ENCODE measurements around the gene CUTA.
A peak's percentile ranks its signal among the peaks of the same experiment; 100 is the strongest.

Gene CUTA, protein sequence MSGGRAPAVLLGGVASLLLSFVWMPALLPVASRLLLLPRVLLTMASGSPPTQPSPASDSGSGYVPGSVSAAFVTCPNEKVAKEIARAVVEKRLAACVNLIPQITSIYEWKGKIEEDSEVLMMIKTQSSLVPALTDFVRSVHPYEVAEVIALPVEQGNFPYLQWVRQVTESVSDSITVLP

GRCh38 chr6:33417903-33418689, at the start of gene CUTA:
Gene CUTA (minus strand): TSS chr6:33418107. CDS start chr6:33418000, 107 bp downstream.
- peak; percentile 87 to 98 (median 98) for DNase-seq (ENCODE audit: low read depth in 3 of 3, low spot score in 1 of 3)

- DNase-seq (ENCODE audit: low read depth in 3 of 3, low spot score in 1 of 3): no peak
These were observed 49.2 kb upstream of the CUTA start for GRCh38 chr6:33467091-33467490.

DNA sequence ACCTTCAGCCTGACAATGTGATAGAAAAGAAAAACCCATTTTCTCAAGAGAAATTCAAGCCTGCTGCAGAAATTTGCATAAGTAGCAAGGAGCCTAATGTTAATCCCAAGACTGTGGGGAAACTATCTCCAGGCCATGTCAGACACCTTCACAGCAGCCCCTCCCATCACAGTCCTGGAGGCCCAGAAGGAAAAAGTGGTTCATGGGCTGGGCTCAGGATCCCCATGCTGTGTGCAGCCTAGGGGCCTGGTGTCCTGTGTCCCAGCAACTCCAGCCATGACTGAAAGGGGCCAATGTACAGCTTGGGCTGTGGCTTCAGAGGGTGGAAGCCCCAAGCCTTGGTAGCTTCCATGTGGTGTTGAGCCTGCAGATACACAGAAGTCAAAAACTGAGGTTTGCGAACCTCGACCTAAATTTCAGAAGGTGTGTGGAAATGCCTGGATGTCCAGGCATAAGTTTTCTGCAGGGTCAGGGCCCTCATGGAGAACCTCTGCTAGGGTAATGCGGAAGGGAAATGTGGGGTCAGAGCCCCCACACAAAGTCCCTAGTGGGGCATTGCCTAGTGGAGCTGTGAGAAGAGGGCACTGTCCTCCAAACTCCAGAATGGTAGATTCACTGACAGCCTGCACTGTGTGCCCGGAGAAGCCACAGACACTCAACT, 48.3 kb upstream of the CUTA start:
- no peak for DNase-seq (ENCODE audit: low read depth in 3 of 3, low spot score in 1 of 3)

- no peak for DNase-seq (ENCODE audit: low read depth in 3 of 3, low spot score in 1 of 3)
These were observed 41.3 kb upstream of the CUTA start for GRCh38 chr6:33459226-33459625.

GRCh38 chr6:33458676-33459075, 40.8 kb upstream of the CUTA start:
- DNase-seq (ENCODE audit: low read depth in 3 of 3, low spot score in 1 of 3): no peak

GRCh38 chr6:33456156-33456555, 38.2 kb upstream of the CUTA start:
- no peak for DNase-seq (ENCODE audit: low read depth in 3 of 3, low spot score in 1 of 3)

DNA sequence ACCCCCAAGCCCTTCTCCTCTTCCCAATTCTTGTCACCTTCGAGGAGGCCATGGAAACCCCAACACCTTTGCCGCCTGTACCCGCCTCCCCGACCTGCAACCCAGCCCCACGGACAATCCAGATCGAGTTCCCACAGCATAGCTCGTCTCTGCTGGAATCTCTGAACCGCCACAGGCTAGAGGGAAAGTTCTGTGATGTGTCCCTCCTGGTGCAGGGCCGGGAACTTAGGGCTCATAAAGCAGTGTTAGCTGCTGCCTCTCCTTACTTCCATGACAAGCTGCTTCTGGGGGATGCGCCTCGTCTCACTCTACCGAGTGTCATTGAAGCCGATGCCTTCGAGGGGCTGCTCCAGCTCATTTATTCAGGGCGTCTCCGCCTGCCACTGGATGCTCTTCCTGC, 37.1 kb upstream of the CUTA start:
- DNase-seq (ENCODE audit: low read depth in 3 of 3, low spot score in 1 of 3): no peak

DNA sequence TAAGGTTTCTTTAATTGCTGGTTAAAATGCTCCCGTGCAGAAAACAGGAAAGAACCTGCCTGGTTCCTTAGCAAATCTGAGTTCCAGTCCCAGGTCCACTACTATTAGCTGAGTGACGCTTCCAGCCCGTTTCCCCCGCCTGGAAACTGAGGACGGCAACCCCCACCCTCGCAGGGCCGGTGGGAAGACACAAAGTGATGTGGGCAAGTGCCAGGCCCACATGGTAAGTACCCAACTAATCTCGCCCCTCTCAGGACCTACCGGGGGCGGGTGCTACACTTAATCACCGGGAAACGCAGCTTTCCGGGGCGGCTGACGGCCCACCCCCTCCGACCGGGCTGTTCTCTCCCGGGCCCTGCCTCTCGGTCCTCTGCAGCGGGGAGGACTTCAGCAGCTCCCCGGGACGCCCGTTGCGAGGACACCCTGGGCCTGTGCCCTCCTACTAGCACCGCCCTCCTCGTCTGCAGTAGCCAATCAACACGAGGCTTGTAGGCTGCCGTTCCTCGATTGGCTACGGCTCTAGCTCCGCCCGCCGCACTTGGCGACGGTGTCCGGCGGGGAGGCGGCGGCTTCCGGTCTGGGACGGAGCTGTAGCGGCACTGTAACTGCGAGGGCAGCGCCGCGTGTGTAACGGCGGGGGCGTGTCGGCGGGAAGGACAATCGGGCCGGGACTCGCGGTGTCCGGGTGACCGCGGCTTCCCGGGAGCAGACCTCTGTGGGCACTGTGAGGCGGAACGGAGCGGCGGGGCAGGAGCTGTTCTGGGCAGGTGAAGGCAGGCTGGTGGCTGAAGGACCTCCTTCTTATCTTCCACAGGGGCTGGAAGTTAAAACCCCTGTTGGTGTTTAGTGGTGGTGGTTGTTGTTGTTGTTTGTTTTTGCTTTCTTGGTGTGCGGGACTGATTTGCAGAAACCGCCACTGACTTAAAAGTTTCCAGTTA, 36.4 kb upstream of the CUTA start, which contains the start of gene ZBTB9:
Gene ZBTB9, plus strand, starts transcription at position 568 of the 938 bp plus-strand sequence. CDS start 525 bp downstream, outside the sequence.
- peak; percentile 82 to 87 (median 87) for DNase-seq (ENCODE audit: low read depth in 3 of 3, low spot score in 1 of 3)

GRCh38 chr6:33453393-33454008, 35.6 kb upstream of the CUTA start:
- DNase-seq (ENCODE audit: low read depth in 3 of 3, low spot score in 1 of 3): no peak

- no peak for DNase-seq (ENCODE audit: low read depth in 3 of 3, low spot score in 1 of 3)
These were observed 34.6 kb upstream of the CUTA start for GRCh38 chr6:33452496-33452895.

- no peak for DNase-seq (ENCODE audit: low read depth in 3 of 3, low spot score in 1 of 3)
These were observed 33.7 kb upstream of the CUTA start for GRCh38 chr6:33451606-33452005.

DNA sequence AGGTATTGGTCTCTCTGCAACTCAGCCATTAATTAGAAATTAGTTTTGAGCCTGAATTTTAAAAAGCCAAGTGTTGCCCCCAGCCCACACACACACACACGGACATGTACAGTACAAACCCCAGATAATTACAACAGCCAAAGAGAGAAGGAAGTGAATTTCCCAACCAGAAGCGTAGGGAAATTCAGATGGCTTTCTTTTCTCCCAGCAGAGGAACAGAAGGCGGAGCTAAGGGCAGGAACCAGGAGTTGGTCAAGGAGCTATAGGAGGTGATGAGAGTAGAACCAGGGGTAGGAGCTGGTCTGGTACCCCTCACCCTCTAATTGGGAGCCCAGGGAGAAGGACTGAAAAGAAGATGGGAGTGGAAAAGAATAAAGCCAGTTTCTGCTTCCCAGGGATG, 32.5 kb upstream of the CUTA start:
- DNase-seq (ENCODE audit: low read depth in 3 of 3, low spot score in 1 of 3): no peak

DNA sequence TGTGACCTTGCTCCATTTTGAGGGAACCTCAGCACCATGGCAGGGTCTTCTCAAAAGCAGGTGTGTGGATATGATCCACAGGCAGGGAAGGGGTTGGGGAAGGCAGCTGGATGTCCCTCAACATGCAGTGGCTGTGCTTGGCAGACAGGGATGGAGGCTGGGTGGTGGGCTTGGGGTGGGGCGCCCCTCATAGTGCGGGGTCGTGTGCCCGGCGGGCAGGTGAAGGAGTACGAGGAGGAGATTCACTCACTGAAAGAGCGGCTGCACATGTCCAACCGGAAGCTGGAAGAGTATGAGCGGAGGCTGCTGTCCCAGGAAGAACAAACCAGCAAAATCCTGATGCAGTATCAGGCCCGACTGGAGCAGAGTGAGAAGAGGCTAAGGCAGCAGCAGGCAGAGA, 28.4 kb upstream of the CUTA start:
- DNase-seq (ENCODE audit: low read depth in 3 of 3, low spot score in 1 of 3): no peak

DNA sequence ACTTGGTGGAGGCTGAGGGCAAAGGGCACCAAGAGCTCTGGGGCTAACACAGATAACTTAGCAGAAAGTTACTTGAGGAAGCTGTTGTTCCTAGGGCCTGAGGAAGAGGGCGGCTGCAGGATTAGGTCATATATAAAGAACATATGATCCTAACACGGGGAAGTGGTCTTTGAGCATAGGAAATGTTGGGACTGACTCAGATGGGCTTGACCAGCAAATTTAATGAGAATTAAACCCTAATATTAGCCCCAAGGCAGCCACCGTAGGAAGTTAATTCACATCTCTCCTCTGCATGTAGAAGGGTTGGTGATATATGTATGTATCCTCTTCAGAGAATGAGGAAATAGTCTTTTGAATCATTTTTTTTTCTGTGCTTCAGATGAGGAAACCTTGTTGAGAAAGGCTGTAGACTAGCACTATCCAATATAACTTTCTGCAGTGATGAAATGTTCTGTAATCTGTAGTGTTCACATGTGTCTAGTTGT, 27.3 kb upstream of the CUTA start:
- DNase-seq (ENCODE audit: low read depth in 3 of 3, low spot score in 1 of 3): no peak

- no peak for DNase-seq (ENCODE audit: low read depth in 3 of 3, low spot score in 1 of 3)
These were observed 26.0 kb upstream of the CUTA start for GRCh38 chr6:33443619-33444504.

DNA sequence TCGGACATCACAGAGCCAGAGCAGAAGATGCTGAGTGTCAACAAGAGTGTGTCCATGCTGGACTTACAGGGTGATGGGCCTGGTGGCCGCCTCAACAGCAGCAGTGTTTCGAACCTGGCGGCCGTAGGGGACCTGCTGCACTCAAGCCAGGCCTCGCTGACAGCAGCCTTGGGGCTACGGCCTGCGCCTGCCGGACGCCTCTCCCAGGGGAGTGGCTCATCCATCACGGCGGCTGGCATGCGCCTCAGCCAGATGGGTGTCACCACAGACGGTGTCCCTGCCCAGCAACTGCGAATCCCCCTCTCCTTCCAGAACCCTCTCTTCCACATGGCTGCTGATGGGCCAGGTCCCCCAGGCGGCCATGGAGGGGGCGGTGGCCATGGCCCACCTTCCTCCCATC, 25.1 kb upstream of the CUTA start:
- DNase-seq (ENCODE audit: low read depth in 3 of 3, low spot score in 1 of 3): no peak

- no peak for DNase-seq (ENCODE audit: low read depth in 3 of 3, low spot score in 1 of 3)
These were observed 24.4 kb upstream of the CUTA start for GRCh38 chr6:33442283-33442682.

GRCh38 chr6:33441457-33441856, 23.6 kb upstream of the CUTA start:
- no peak for DNase-seq (ENCODE audit: low read depth in 3 of 3, low spot score in 1 of 3)

DNA sequence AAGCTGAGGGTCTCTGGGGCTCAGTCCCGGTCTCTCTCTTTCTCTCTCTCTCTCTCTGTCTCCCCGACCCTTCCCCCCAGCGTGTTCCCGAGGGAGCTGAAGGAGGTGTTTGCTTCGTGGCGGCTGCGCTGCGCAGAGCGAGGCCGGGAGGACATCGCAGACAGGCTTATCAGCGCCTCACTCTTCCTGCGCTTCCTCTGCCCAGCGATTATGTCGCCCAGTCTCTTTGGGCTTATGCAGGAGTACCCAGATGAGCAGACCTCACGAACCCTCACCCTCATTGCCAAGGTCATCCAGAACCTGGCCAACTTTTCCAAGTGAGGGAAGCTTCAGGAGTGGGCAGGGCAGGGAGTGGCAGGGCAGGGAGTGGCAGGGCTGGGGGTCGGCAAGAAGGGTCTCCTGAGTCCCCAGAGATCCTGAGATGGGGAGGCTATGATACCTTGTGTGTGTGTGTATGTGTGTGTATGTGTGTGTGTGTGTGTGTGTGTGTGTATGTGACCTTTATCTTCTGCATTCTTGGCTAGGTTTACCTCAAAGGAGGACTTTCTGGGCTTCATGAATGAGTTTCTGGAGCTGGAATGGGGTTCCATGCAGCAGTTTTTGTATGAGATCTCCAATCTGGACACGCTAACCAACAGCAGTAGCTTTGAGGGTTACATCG, 22.9 kb upstream of the CUTA start:
- DNase-seq (ENCODE audit: low read depth in 3 of 3, low spot score in 1 of 3): no peak

Data from stimulated activated CD4-positive, alpha-beta T cell treated with anti-CD3 and anti-CD28 coated beads, TNF-alpha, amount 100 ng/mL, for 1 hour (primary cell).